Esophagus mucosa (tissue), 1 donor: Measurements from ENCODE around the gene LSR. TPM values are rescaled to one million over a fixed set of nuclear protein-coding genes. Genes with fewer than 3 reads are reported as not detected.

Experiments used
- ATAC-seq: fragments of 200-7000 bp; cut with Tn5 transposase; one replicate; pipeline ENCODE4 v1.9.1; 2020
- total RNA-seq: library from RNA; stranded (reverse); gene quantifications from one replicate; pipeline ENCODE4 v1.2.4, GENCODE V29; 2023
- donor health status: DM: yes; HTN: yes; CAD: no.

The LSR gene
- total RNA-seq, 1 donor from 2014 or later, result 66.6 TPM

DNA sequence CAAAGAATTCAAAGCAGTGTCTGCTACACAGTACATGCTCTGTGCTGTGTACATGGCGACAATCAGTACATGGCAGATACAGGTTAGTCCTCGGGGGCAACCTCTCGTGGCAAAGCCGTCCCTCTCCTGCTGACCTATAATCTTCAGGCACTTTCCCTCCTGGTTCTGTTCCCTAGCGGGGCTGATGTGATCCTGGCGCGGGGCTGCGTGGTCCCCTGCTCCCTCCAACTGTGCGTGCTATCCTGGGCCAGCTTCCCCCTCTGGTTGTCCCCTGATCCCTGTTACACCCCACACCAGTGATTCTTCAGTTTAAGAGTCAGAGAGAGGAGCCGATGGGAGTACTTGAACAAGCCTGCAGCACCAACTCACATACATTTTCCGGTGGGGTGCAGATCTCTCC is 55.2 kb downstream of the LSR start:
- no peak for ATAC-seq

DNA sequence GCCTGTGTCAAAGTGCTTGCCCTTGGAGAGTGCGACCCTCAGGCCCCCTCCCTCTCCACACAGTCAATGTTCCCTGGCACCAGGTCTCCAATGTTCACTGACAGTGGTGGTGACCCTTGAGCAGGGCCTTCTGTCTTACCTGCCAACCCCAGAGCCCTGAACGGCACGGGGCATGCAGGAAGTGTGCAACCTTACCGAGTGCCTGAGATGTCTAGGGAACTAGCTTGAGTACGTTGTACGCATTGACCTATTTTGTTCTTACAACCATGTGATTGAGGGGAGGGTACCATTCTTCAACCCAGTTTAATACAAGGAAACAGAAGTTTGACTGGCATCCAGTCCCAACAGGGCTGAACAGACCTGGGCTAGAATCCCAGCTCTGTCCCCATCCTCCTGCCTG is 56.4 kb downstream of the LSR start:
- ATAC-seq, result no peak

DNA sequence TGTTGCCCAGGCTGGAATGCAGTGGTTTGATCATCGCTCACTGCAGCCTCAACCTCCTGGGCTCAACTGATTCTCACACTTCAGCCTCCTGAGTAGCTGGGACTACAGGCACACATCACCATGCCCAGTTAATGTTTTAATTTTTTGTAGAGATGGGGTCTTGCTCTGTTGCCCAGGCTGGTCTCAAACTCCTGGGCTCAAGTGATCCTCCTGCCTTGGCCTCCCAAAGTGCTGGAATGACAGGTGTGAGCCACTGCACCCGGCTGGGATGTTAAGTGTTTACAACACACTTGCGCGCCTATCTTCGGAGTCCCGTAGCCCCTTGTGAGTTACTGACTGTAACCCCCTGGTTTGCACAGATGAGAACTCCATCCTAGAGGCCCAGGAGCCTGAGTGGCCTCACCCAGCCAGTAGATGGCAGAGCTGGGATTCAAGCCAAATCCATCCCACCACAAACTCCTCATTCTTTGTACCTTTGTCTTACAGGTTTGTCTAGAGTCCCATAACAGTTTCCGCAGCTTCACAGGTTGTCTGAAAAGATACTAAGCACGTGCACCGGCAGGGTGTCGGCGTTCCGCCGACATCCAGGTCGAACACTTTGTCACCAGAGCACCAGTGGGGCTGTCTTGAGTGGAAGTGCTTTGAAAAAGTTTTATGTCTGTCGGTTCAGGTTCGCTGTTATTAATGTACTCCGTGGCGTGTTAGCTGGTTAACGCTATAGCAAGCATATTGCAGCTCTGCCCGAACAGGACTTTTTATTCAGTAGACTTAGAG is 57.9 kb downstream of the LSR start:
- ATAC-seq, result no peak

DNA sequence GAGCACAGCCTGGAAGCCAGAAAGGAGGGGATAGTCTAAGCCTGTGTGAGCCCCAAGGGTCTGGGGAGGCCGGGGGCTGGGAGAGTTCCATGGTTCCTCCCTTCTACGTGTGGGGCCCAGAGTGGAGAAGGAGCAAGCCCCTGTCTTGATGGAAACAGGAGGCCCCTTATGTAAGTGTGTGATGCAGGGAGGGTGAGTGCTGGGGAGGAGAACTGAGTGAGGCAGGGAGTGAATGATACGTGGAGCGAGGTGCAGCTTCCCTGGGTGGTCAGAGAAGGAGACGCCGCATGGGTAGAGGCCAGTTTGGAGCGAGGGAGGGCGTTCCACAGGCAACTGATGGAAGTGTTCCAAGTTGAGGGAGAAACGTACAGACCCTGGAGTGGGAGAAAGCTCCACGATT is 59.1 kb downstream of the LSR start:
- no peak for ATAC-seq

DNA sequence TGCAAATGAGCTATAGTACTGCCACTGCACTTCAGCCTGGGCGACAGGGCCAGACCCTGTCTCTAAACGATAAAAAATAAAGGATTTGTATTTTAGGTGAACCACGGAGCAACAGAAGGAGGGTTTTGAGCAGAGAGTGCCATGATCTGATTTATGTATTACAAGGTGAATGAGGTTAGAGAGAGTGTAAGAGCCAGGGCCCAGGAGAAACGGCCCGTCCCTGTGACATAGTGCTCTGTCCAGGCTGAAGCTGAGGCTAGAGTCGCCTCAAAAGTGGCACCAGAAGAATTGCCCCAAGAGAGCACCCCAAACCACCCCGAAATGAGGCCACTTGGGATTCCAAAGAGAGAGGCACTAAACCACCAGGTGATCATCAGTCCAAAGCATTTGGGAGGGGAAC is 60.1 kb downstream of the LSR start:
- ATAC-seq, result no peak

DNA sequence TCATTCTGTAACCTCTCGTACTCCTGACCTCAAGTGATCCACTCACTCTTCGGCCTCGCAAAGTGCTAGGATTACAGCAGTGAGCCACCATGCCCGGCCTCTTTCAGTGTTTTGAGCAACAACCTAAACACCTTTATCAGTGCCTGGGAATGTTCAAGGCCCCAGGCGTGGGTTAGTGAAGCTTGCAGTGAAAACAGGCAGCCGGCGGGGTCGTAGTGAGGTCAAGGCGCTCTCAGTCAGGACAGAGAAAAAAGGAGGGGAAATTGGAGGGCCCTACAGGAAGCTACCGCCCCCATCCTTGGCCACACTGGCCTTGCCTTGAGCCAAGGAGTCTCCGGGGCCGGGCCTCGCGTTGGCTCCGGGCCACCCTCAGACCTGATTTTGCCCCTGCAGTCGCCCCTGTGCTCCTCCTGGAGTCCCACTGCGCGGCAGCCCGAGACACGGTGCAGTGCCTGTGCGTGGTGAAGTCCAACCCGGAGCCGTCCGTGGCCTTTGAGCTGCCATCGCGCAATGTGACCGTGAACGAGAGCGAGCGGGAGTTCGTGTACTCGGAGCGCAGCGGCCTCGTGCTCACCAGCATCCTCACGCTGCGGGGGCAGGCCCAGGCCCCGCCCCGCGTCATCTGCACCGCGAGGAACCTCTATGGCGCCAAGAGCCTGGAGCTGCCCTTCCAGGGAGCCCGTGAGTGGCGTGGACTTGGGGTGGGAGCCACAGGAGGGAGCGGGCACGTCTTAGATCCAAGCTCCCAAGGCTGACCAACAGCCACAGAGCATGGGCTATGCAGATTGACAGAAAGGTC is 60.9 kb downstream of the LSR start:
- no peak for ATAC-seq

DNA sequence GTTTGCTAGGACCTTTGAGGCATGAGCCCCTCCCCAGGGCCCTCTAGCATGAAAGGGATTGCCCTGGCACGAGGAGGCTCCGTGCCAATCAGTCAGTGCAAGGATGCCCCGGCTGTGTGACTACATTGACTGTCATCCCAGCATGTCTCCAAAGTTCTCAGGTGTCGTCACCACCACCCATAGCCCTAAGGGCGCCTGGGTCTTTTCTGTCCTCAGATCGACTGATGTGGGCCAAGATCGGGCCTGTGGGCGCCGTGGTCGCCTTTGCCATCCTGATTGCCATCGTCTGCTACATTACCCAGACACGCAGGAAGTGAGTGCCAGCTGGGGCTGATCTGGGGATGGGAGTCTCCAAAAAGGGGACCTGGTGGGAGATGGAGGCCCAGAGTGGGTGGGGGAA is 61.5 kb downstream of the LSR start:
- ATAC-seq, result no peak

DNA sequence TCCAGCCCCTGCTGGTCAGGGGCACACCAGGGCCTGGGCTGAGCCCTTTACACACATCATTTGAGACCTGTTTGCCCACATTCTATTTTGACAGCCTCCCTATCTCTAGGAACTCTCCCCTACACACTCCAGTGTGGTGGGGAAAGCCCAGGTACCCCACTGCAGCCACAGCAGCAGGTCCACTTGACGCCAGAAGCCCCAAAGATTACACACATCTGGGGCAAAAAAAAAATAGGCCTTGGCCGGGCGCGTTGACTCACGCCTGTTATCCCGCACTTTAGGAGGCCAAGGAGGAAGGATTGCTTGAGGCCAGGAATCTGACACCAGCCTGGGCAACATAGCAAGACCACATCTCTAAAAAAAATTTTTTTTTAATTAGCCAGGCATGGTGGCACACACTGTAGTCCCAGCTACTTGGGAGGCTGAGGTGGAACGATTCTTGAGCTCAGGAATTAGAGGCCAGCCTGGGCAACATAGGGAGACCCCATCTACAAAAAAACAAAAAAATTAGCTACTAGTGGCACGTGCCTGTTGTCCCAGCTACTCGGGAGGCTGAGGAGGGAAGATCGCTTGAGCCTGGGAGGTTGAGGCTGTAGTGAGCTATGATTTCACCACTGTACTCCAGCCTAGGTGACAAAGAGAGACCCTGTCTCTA is 62.1 kb downstream of the LSR start:
- ATAC-seq, result no peak

DNA sequence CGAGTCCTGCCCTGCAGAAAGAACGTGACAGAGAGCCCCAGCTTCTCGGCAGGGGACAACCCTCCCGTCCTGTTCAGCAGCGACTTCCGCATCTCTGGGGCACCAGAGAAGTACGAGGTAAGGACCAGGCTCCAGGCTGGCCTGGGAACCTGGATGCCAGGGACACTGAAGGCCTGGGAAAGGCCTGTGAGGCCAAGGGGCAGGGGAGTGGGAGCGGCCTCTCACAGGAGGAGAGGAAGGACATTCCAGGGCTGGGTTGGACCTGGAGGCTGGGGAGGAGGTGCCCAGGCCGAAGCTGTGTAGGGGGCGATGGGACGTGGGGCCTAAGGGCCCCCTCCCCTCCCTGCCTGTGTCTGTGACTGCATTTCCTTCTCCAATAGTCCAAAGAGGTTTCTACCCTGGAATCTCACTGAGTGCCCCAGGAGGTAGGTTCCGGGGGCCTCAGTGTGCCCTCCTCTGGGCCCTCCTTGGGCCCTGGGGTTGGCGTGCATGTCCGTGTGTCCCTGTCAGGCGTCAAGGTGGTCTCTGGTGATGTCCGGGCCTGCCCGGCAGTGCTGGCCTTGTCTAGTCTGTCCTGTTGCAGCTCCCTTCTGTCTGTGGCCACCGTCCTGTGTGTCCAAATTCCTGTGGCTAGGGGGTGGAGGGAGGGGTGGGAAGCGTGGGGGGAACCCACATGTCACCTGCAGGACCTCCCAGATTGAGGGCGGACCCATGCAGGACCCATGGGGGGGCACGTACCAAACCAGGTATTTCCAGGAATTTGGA is 63.3 kb downstream of the LSR start:
- ATAC-seq, result no peak

DNA sequence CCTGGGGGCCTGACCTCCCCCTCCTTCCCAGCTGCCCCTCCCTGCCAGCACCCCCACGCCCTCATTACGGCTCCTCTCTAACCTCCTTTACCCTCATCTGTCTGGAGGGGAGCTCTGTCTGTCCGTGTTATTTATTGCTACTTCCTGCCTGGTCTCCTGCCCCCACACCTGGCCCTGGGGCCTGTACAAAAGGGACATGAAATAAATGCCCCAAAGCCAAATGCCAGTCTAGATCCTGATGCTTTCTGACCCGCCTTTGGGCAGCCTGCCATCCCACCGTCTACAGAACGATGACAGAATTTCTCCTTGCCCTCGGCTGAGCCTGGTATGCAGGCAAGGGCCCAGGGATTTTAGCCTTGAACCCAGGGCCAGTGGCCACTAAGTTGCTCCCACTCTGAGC is 64.8 kb downstream of the LSR start:
- ATAC-seq, result no peak

DNA sequence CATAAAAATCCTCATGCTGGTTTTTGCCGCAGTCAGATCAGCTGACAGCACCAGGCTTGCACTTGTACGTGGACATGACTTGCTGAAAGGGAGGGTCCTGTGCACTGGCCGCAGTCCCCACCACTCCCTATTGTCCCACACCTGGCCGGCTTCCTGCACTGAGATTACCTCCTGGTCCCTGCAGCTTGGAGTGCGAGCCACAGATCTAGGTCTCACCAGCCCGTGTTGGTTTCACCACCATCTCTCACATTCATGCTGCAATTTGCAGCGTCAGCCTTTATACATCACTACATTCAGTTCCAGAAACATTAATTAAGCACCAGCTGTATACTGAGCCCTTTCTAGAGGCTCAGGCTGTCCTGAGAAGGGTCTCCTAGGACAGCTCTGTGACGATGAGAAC is 65.2 kb downstream of the LSR start:
- no peak for ATAC-seq

DNA sequence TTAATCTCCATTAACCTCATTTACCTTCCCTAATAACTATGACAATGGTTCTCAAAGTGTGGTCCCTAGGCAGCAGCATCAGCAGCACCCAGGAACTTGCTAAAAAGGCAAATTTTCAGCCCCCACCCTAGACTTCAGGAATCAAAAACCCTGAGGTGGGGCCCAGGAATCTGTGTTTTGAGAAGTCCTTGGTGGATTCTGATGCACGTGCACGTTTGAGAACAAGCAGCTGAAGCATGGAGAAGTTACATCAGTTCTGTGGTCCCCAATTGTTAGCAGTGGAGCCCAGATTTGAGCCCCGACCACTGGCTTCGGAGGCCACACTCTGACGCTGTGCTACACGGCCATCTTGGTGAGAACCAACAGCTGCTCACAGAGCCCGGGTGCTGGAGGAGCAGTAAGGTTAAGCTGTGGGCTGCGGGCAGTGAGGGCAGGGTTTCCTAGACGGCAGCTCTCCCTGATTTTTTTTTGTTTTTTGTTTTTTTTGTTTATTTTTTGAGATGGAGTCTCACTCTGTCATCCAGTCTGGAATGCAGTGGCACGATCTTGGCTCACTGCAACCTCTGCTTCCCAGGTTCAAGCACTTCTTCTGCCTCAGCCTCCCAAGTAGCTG is 66.2 kb downstream of the LSR start:
- no peak for ATAC-seq

DNA sequence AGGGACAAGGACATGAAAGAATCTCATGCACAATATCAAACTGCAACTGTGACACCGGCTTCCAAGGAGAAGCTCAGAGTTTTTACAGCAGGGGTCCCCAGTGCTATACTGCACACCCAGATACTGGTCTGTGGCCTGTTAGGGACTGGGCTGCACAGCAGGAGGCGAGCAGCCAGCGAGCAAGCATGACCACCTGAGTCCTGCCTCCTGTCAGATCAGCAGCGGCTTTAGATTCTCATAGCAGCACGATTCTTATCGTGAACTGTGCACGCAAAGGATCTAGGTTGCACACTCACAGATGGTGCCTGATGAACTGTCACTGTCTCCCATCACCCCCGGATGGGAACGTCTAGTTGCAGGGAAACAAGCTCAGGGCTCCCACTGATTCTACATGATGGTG is 67.1 kb downstream of the LSR start:
- ATAC-seq, result no peak

DNA sequence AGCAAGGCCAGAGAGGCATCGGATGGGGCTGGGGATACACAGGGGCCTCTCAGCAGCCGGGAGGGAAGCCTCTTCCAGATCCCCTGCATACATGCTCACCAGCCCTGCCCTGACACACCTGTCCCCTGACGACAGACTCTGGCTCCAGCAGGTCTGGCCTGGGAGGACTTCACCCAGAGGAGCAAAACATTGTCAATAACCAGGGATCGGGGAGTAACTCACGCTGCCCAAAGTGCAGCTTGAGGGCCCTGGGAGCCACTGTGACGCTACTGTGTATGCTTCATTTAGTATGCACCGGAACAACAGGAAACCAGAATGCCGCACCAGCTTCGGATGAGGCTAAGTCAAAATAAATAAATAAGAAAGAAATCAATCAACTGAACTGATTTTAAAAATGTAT is 67.8 kb downstream of the LSR start:
- ATAC-seq, result no peak

Other genes with a start within 250 kb of the LSR start
- gene GRAMD1A, start 248.7 kb upstream of the LSR start, total RNA-seq, result 11.8 TPM
- gene SCN1B, start 218.5 kb upstream of the LSR start, total RNA-seq, result 0.88 TPM
- not detected for gene HPN, start 207.3 kb upstream of the LSR start, total RNA-seq
- gene FXYD3, start 133.2 kb upstream of the LSR start, total RNA-seq, result 736 TPM
- 1.4 TPM for gene LGI4, start 113.9 kb upstream of the LSR start, total RNA-seq
- gene FXYD1, start 110.2 kb upstream of the LSR start, total RNA-seq, result 2.1 TPM
- gene FXYD7, start 105.7 kb upstream of the LSR start, total RNA-seq, result not detected
- gene FXYD5, start 94.3 kb upstream of the LSR start, total RNA-seq, result 114 TPM
- gene FAM187B, start 20.3 kb upstream of the LSR start, total RNA-seq, result not detected
- gene USF2, start 20.0 kb downstream of the LSR start, total RNA-seq, result 72.3 TPM
- gene HAMP, start 33.5 kb downstream of the LSR start, total RNA-seq, result not detected
- gene MAG, start 43.2 kb downstream of the LSR start, total RNA-seq, result not detected
- gene CD22, start 80.2 kb downstream of the LSR start, total RNA-seq, result 2.5 TPM
- gene FFAR1, start 98.9 kb downstream of the LSR start, total RNA-seq, result not detected
- not detected for gene FFAR3, start 109.5 kb downstream of the LSR start, total RNA-seq
- not detected for gene GPR42, start 122.1 kb downstream of the LSR start, total RNA-seq
- gene FFAR2, start 199.3 kb downstream of the LSR start, total RNA-seq, result 1.8 TPM
- gene KRTDAP, start 241.5 kb downstream of the LSR start, total RNA-seq, result 338 TPM